Islet of Langerhans (tissue), 1 donor: ENCODE measurements around the gene SLC28A3.
"Not testable (repeated sequence)": the region's sequence is repeated elsewhere in the genome, so short reads cannot be mapped to it uniquely, and the experiment has no call there.

Experiments used
- FAIRE-seq: peaks from one replicate; lab custom pipeline; 2011; peaks lifted over from hg19 to GRCh38; lab: Jason Lieb, UNC

SLC28A3 gene, protein sequence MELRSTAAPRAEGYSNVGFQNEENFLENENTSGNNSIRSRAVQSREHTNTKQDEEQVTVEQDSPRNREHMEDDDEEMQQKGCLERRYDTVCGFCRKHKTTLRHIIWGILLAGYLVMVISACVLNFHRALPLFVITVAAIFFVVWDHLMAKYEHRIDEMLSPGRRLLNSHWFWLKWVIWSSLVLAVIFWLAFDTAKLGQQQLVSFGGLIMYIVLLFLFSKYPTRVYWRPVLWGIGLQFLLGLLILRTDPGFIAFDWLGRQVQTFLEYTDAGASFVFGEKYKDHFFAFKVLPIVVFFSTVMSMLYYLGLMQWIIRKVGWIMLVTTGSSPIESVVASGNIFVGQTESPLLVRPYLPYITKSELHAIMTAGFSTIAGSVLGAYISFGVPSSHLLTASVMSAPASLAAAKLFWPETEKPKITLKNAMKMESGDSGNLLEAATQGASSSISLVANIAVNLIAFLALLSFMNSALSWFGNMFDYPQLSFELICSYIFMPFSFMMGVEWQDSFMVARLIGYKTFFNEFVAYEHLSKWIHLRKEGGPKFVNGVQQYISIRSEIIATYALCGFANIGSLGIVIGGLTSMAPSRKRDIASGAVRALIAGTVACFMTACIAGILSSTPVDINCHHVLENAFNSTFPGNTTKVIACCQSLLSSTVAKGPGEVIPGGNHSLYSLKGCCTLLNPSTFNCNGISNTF

GRCh38 chr9:84340535-84340934, at the start of gene SLC28A3:
TSS of gene SLC28A3 (minus strand) at chr9:84340758. CDS start at chr9:84340633, 125 bp downstream.
- no peak for FAIRE-seq

- FAIRE-seq = not testable (repeated sequence)
These were observed 49.7 kb upstream of the SLC28A3 start for GRCh38 chr9:84390254-84390653.

DNA sequence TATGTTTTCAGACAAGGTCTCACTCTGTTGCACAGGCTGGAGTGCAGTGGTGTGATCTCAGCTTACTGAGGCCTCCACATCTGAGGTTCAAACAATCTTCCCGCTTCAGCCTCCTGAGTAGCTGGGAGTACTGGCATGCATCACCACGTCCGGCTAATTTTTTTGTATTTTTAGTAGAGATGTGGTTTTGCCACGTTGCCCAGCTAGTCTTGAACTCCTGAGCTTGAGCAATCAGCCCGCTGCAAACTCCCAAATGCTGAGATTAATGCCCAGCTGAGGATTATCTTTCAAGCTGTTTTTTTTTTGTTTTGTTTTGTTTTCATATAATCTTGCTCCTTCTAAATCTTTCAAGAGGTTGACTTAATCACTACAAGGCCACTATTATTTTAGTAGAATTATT, 47.3 kb upstream of the SLC28A3 start:
- no peak for FAIRE-seq

- no peak for FAIRE-seq
These were observed 46.2 kb upstream of the SLC28A3 start for GRCh38 chr9:84386753-84387152.

- FAIRE-seq = no peak
These were observed 45.0 kb upstream of the SLC28A3 start for GRCh38 chr9:84385386-84386040.

GRCh38 chr9:84384617-84385016, 44.1 kb upstream of the SLC28A3 start:
- no peak for FAIRE-seq

DNA sequence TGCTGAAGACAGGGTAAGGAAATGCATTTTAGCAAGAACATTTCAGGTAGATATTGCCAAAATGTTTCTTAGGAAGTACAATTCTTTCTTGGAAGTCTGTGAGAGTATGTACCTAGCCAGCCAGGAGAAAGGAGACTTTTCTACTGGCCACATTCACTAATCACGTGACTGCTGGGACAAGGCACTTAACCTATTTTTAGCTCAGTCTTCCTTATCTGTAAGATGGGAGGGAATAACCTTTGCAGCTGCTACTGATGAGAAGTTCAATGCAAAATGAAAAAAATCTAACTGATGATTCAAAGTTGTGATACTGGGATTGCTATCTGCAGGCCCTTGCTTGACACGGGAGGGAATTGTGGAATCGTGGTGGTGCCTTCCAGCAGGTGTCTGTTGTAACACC, 42.6 kb upstream of the SLC28A3 start:
- FAIRE-seq = no peak

DNA sequence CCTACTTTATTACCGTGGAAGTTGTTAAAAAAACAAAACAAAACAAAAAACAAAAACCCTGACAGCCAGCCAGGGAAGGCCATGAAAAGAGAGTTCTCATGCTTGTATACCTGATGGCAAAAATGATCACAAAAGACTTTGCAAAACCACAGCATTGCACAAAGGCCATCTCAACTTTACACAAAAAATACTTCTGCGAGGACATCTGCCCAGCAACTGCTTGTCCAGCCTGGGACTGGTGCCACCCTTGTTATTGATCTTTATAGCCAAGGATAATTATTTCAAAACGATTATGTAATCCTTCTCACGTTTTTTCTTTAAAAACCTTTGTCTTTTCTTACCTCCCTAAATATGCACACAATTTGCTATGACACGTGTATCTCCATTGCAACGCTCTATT, 42.2 kb upstream of the SLC28A3 start:
- FAIRE-seq = no peak

DNA sequence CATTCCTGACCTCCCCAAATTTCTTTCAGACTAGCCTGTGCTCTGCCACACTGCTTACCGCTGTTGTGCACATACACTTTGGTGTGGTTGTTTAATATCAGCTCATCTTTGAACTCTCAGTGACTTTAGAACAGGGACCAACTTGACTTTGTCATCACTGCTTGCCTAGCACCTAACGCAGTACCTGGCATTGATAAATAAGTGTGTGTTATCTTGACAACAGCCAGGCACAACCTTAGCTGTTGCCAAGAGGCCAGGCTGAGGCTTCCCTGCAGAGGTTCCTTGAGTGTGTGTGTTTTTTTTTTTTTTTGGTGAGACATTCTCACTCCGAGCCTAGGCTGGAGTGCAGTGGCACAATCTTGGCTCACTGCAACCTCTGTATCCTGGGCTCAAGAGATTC, 41.0 kb upstream of the SLC28A3 start:
- no peak for FAIRE-seq

GRCh38 chr9:84379740-84380139, 39.2 kb upstream of the SLC28A3 start:
- no peak for FAIRE-seq

GRCh38 chr9:84375954-84376353, 35.4 kb upstream of the SLC28A3 start:
- FAIRE-seq = no peak

DNA sequence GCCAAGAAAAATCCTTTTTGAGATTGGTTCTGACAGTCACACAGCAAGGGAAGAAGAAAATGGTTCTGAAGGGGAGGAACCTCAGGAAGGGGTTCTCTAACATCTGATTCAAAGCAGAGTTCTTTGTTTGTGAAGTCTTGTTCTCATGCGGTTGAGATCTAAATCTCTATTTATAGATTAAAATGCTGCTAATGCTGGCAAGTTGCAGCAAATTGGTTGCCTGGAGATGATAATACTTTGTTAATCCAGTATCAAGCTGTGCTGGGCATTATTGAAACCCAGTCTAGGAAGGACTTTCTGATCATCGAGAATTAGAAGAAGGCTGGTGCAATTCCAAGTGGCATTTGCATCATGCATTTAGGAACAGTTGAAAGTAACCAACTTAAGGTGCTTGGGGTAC, 34.0 kb upstream of the SLC28A3 start:
- no peak for FAIRE-seq

DNA sequence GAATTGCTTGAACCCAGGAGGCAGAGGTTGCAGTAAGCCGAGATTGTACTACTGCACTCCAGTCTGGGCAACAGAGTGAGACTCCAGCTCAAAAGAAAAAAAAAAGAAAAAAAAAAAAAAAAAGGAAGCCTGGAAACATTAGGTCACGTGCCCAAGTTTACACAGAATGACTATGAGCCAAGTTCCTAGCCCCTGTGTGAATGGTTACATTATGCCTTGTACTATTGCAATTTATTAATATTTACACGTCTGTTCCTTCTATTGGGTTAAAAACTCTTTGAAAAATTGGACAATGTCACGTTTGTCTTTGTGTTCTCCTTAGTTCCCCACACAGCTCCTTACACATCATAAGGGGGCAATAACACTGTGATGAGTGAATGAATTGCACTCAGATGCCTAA, 33.5 kb upstream of the SLC28A3 start:
- no peak for FAIRE-seq

DNA sequence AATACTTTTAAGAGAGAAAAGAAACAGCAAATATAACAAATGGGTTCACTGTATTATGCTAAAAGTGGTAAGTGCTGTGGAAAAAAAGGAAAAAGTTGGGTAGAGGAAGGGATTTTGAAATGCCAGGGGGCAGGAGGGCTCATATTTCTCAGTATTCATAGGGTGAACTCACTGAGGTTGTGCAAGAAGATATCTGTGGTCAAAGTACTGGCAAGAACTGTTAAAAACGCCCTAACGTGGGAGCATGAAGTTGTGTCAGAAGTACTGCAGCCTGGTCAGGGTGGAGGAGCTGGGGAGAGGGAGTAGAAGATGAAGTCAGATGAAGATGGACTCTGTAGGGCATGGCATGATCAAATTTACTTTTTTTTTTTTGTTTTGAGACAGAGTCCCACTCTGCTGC, 31.2 kb upstream of the SLC28A3 start:
- no peak for FAIRE-seq

GRCh38 chr9:84368601-84369000, 28.0 kb upstream of the SLC28A3 start:
- no peak for FAIRE-seq

DNA sequence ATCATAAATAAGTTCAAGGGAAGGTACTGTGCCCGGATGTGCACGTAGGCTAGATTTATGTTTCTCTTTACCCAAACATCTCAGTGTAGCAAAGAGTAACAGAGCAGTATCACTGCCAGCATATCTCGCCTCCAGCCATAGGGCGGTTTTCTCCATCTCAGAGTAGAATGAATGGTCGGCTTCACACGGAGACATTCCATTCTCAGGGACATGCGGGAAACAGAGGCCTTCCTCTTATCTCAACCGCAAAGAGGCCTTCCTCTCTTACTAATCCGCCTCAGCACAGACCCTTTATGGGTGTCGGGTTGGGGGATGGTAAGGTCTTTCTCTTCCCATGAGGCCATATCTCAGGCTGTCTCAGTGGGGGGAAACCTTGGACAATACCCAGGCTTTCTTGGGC, 27.2 kb upstream of the SLC28A3 start:
- not testable (repeated sequence) for FAIRE-seq

DNA sequence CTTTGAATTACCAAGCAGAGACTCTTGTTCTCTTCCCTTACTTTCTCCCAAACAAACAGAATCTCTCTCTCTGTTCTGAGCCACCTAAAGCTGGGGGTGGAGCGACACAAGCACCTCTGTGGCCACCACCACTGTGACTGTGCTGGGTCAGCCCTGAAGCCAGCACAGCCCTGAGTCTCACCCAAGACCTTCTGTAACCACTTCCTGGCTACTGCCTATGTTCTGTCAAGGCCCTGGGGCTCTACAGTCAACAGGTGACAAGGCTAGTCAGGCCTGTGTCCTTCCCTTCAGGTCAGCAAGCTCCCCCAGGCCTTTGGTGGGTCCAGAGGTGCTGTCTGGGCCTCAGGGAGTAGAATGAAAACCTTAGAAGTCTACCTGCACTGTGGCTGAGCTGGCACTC, 26.1 kb upstream of the SLC28A3 start:
- no peak for FAIRE-seq

DNA sequence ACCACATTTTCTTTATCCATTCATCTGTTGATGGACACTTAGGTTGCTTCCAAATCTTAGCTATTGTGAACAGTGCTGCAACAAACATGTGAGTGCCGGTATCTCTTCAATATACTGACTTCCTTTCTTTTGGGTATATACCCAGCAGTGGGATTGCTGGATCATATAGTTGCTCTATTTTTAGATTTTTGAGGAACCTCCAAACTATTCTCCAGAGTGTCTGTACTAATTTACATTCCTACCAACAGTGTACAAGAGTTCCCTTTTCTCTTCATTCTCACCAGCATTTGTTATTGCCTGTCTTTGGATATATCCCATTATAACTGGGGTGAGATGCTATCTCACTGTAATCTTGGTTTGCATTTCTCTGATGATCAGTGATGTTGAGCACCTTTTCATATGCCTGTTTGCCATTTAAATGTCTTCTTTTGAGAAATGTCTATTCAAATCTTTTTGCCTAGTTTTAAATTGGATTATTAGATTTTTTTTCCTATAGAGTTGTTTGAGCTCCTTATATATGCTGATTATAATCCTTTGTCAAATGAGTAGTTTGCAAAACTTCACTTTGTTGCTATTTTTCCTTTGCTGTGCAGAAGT, 24.4 kb upstream of the SLC28A3 start:
- not testable (repeated sequence) for FAIRE-seq

- no peak for FAIRE-seq
These were observed 21.1 kb upstream of the SLC28A3 start for GRCh38 chr9:84361645-84362044.

- no peak for FAIRE-seq
These were observed 16.7 kb upstream of the SLC28A3 start for GRCh38 chr9:84357275-84357674.

- FAIRE-seq = no peak
These were observed 13.5 kb upstream of the SLC28A3 start for GRCh38 chr9:84354035-84354434.

- FAIRE-seq = no peak
These were observed 9.1 kb upstream of the SLC28A3 start for GRCh38 chr9:84349671-84350070.

DNA sequence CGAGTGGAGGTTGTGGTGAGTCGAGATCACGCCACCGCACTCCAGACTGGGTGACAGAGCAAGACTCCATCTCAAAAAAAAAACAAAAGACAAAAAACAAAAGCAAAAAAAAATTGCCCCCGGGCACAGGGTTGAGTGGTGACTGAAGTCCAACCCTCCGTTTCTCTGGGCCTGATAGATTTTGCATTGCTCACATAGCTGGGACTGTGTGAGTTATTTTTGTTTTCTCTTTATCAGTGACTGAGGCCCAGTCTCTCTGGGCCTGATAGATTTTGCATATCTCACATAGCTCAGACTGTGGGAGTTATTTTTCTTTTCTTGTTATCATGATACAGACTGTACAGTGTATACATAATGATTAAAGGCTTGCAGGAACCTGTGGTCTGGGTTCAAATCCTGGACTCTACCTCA, 2.6 kb upstream of the SLC28A3 start:
- FAIRE-seq = no peak
